NCI-H2196 treated with DMSO at 0.1 percent for 48 hours (cell line): Measurements from ENCODE around the gene CNEP1R1.

Experiments
- DNase-seq: peaks from one replicate; lab custom pipeline; 2025; ENCODE audit not compliant: unreplicated experiment; lab: John Stamatoyannopoulos, UW

CNEP1R1 gene

DNA sequence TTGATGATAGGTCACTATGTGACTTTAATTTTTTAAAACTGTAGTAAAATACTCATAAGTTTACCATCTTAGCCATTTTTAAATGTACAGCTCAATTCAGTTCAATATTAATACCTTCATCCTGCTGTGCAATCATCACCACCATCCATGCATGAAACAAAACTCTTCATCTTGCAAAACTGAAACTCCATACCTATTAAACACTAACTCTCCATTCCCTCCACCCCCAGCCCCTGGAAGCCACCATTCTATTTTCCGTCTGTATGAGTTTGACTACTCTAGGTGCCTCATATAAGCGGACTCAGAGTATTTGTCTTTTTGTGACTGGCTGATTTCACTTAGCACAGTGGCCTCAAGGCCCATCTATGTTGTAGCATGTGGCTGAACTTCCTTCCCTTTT is 9.4 kb upstream of the CNEP1R1 start:
- DNase-seq: no peak

DNA sequence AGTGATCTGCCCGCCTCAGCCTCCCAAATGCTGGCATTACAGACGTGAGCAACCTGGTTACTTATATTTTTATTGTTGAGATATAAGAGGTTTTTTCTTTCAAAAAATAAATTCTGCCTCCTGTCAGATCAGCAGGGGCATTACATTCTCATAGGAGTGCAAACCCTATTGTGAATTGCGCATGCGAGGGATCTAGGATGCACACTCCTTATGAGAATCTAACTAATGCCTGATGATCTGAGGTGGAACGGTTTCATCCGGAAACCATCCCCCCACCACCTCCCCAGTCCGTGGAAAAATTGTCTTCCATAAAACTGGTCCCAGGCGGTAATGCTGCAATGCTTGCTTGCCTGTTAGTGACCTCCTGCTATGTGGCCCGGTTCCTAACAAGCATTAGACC is 7.5 kb upstream of the CNEP1R1 start:
- no peak for DNase-seq

DNA sequence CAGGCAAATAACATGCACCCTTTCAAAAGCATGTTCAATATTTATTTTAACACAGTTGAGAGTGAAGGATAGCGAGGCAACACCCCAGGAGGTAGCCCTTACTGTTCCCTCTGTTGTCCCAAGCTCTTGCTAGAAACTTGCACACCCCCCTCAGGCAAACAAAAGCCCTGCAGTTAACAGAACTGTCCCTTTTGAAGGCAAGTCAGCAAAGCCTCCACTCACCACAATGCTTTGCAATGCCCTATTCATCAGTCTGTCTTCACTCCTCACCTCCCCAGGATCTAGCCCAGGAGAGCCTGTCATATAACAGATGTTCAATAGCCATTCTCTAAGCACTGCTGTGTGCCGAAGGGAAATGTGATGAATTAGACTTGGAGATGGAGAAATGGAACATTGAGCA is 3.5 kb upstream of the CNEP1R1 start:
- no peak for DNase-seq

DNA sequence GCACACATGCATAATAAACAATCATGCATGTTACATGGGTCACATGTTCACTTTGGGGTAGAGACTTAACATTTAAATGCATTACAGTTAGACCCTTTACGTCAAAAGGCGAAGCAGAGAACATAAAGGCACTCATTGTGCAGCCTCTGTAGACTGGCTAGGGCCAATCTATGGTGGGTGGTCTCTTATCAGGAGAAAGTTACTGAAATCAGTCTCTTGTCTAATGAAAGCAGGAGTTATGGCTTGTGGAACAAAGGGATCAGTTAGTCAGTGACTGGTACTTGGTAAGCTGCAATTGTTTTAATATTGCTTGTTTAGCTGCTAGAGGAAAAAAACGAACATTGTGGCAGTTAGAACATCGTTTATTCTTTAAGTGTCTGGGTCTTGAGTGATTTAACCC is 1.4 kb upstream of the CNEP1R1 start:
- no peak for DNase-seq

DNA sequence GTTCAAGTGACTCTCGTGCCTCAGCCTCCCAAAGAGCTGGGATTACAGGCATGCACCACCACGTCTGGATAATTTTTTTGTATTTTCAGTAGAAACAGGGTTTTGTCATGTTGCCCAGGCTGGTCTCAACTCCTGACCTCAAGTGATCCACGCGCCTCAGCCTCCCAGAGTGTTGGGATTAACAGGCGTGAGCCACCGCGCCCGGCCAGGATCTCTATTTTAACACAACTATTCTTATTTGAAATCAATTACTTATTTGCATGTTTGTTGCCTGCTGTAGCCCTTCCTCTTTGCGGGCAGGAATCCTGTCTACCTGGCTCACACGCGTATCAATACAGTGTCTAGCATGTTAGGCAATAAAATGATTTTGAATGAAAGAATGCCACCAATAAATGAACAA is 818 bp upstream of the CNEP1R1 start:
- DNase-seq: no peak

DNA sequence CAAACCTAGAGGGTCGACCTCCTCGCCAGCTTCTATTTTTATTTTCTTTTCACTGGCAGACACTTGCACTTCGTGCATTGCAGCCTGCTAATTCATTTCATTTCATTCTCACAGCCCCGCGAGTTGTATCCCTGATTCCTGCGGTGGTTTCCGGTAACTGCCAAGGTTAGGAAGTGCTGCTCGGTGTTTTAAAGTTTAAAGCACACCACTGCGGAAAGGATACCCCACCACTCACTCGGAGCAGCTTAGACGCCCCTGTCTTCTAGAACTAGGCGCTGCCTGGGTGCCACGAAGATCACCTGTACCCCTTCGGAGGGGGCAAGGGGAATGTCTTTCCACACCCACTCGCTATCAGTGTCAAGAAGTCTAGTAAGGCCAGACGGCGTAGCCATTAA is 509 bp downstream of the CNEP1R1 start:
- no peak for DNase-seq

DNA sequence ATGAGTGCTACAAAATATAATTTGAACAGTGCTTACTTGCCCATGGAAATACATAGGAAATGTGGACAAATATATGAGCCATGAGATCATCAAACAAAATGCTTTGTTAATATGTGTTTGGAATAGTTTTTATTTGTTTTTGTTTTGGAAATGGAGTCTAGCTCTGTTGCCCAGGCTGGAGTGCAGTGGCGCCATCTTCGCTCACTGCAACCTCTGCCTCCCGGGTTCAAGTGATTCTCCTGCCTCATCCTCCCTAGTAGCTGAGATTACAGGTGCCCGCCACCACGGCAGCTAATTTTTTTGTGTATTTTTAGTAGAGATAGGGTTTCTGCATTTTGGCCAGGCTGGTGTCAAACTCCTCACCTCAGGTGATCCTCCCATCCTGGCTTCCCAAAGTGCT is 2.8 kb downstream of the CNEP1R1 start:
- no peak for DNase-seq

DNA sequence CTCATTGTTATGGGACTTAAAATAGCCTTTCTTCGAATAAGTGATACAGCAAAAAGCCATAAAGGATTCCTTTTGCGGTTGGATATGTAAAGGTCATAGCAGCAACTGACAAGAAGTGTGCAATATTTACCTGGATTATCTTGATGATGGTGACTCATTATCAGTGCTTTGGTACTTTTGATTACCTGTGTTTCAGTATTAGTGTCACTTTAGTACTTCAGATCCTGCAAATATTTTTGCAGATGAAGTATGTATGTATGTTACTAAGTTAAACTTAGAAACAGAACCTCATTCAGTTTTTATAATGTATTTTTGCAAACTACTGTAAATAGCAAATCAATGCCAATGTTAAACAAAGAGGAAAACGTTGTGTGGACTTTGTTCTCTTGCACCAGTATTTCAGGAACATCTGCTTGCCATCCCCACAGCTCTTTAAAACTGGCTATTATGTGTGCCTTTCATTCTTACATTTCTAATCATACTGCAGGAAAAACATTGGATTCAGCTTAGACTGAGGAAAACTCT is 10.5 kb downstream of the CNEP1R1 start:
- no peak for DNase-seq

DNA sequence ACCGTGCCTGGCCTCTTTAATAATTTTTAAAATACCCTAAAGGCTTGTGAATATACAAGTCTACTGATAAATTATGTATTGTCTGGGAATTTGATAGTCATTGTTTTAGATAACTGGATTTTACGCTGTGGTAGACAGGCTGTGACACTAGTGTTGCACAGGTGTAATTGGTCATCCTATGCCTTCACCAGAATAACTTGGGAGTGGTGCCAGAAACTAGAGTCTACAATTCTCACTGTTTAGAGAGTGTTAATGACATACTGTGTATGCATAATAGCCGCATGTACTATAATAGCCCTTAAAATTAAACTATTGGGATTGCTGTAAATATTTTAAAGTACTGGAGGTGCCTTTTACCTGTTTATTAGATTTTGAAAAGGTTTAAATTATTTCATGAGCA is 11.4 kb downstream of the CNEP1R1 start:
- no peak for DNase-seq

DNA sequence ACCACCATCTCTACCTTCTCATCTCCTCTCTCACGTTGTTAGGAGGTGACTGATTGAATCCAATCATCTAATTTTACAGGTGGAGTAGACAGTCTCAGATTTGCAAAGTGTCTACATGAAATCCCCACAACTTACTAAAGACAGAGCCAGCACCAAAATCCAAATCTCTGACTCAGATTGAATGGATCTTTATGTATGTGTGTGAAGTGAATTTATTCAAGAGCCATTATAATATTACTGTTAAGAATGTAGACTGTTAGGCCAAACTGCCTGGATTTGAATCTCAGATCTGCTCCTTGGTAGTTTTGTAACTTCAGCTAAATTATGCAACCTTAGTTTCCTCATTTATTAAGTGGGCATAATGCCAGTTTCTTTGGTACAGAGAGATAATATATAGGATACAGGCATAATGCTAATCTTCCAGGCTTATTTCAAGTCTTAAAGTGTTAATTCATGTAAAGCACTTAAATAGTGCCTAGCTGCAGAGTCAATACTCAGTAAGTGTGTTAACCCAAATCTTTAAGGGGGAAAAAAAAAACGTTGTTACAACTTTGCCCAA is 12.7 kb downstream of the CNEP1R1 start:
- no peak for DNase-seq

DNA sequence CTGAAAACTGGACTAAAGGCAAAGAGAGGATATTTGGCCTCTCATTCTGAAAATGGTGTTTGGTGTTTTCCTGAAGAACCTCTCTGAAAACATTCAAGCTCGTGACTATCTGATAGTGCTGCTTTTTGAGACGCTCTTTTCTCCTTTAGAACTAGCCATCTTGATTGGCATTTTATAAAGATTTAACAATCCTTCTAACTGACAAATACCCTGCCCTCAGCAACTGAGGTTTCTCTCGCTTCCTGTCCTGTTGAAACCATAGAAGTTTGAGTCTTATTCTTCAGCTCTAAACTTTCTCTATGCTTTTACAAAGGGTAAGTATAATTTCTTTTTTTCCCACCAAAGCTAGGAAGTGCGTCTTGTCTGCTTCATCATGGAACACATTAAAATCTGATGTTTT is 13.3 kb downstream of the CNEP1R1 start:
- no peak for DNase-seq

DNA sequence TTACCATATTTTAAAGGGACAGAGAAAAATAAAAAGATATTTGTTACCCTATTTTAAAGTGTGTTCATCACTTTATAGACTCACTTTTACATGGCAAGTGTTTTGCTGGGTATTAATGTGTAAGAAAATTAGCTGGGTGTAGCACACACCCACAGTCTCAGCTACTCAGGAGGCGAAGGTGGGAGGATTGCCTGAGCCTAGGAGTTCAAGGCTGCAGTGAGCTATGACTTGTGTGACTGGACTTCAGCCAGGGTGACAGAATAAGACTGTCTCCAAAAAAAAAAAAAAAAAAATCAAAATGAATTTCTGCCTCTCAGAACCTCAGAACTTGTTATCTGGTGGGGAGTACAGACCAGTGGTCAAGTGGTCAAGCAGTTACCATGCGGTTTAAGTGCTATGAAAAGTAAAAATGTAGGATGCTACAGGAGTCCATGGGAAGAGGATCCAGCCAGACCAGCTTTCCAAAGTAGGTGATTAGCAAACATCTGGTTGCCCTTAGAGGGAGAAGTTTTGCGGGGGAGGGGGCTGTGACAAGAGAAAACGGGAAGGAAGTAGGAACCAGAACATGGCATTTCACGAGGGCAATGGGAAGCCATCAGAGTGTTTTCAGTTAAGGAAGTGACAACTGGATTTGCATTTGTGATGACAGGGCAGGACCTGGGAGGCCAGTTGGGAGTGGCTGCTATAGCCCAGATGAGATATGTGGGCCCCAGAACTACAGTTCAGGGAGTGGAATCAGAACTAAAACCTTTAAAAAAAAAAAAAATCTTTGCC is 13.9 kb downstream of the CNEP1R1 start:
- DNase-seq: no peak

DNA sequence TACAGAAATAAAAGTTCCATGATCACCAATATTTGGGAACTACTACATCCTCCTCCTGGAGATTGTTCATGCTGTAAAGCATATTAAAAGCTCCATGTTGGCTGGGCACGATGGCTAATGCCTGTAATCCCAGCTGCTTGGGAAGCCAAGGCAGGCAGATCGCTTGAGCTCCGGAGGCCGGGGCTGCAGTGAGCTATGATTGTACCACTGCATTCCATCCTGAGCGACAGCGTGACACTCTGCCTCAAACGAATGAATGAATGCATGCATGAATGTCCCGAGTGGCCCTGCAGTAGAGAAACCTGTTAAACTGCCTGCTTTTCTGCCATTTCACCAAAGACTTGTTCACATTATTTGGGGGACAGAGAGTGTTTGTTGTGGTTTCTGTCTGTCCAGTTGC is 15.0 kb downstream of the CNEP1R1 start:
- DNase-seq: no peak

DNA sequence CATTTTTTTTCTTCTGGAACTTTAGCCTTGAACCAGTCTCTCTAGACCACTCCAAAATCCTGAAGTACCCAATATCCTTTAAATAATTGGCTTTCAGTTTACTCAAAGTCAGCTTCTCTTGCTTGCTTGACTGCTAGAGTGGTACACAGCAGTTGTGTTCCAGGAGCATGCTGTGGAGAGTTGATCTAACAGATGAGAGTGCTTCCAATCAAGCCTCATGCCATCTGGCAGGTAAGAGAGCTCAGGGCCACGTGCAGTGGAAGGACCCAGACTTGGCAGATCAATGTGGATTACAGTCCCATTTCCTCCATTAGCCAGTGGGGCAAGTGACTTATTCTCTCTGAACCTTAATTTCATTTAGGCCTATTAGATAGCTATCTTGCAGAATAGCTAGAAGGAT is 15.7 kb downstream of the CNEP1R1 start:
- DNase-seq: no peak

DNA sequence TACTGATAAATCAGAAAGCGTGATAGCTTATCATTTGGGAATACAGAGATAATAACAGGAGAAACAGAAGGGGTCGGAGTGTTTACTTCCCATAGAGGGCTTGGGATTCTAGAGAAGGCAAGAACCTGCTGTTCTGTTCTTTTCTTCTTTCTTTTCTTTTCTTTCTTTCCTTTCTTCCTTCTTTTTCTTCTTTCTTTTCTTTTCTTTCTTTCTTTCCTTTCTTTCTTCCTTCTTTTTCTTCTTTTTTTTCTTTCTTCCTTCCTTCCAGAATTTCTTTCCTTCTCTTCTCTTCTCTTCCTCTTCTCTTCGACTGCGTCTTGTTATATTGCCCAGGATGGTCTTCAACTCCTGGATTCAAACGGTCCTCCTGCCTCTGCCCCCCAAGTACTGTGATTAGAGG is 18.3 kb downstream of the CNEP1R1 start:
- no peak for DNase-seq

DNA sequence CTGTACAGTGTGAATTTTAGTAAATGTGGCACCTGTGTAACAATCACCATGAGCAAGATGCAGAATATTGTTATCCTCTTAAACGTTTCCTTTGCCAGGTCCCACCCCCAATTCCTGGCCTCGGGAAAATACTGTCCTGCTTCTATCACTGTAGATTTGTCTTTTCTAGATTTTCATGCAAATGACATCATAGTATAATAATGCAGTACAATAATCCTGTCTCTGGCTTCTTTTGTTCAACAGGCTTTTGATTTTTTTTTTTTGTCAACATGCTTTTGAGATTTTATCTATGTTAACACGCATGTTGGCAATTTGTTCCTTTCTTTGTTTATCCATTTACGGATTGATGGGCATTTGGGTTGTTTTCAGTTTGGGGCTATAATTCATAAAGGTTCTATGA is 20.4 kb downstream of the CNEP1R1 start:
- no peak for DNase-seq

DNA sequence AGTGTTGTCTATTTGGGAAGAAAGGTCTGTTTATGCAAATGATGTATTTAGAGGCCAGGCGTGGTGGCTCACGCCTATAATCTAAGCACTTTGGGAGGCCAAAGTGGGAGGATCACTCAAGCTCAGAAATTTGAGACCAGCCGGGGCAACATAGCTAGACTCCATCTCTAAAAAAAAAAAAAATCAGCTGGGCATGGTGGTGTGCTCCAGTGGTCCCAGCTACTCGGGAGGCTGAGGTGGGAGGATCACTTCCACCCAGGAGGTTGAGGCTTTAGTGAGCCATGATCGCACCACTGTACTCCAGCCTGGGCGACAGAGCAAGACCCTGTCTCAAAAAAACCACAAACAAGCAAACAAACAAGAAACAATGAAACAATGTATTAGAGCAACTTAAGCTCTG is 21.8 kb downstream of the CNEP1R1 start:
- DNase-seq: no peak

DNA sequence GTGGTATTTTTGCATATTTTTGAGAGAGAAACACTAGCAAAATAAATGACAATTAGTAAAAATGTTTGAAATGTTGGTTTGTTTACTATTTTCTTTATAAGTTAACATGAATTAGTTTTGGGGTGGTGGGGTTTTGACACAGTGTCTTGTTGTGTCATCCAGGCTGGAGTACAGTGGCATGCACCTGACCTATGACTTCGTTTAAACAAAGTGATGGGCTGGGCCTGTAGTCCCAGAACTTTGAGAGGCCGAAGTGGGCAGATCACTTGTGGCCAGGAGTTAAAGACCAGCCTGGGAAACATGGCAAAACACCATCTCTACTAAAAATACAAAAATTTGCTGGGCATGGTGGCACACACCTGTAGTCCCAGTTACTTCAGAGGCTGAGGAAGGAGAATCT is 22.8 kb downstream of the CNEP1R1 start:
- DNase-seq: no peak

DNA sequence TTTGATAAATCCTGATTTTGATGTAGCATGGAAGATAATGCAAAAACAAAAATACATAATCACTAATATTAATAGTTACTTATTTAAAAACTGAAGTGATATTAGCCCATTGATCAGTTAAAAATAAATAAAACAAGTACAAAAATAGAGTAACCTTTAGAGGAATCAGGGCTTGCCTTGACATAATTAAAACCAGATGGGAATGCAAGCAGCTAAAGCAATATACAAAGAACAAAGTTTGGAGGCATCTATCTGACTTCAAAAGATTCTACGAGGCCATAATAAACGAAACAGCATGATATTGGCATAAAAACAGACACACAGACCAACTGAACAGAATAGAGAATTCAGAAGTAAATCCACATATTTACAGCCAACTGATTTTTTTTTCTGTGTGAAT is 25.8 kb downstream of the CNEP1R1 start:
- no peak for DNase-seq

DNA sequence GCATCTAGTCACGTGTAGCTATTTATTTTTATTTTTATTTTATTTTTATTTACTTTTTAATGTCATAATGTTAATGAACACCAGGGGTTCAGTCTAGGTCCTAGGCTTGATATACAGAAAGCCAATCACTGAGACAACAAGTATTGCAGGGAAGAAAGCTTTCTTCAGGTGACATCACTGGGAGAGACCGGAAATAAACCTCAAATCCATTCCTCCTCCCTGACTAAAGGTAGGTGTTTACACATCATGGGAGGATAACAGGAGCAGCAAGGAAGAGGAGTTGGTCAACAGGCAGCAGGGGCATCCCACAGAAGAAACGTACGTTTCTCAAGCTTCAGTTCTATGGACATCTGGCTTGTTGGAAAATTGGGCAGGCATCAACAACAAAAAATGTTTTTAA is 31.2 kb downstream of the CNEP1R1 start:
- no peak for DNase-seq

DNA sequence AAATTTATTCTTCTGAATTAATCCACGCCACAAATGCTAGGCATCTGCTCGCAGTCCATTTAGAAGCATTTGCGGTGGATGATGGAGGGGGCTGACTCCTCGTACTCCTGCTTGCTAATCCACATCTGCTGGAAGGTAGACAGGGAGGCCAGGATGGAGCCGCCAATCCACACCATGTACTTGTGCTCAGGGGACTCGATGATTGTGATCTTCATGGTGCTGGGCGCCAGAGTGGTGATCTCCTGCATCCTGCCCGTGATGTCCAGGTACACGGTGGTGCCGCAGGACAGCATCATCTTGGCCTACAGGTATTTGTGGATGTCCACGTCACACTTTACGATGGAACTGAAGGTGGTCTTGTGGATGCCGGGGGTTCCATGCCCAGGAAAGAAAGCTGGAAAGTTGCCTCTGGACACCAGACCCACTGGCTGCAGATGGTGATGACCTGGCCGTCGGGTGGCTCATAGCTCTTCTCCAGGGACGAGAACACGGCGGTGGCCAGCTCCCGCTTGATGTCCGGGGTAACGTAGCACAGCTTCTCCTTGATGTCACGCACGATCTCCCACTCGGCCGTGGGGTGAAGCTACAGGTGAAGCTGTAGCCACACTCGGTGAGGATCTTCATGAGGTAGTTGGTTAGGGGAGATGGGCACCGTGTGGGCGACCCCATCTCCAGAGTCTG is 33.2 kb downstream of the CNEP1R1 start:
- DNase-seq: no peak

DNA sequence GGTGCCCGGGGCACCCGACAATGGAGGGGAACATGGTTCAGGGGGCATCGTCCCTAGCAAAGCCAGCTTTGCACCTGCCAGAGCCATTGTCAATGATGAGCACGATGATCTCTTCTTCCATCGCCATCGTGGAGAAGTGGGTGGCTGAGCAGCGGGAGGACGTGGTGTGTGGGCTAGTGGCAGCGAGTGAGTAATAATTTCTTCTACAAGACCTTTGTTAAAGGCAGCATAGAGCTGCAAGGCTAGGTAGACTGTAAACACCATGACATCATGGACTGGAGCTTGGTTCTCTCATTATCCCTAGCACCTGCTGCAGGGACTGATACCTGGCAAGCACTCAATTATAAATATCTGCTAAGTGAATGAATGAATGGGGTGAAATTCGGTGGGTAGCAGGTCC is 34.1 kb downstream of the CNEP1R1 start:
- no peak for DNase-seq
